D721Med (cell line): ENCODE results near the gene ERFE.

Experiments used
- DNase-seq: peaks from one replicate; pipeline ENCODE4 v3.0.0; 2011; ENCODE audit warnings: low spot score; ENCODE audit not compliant: insufficient read length
- FAIRE-seq: peaks from 2 replicates; lab custom pipeline; 2011; peaks lifted over from hg19 to GRCh38; lab: Jason Lieb, UNC
- CTCF ChIP-seq: IDR thresholded peaks from 2 replicates; pipeline ENCODE4 v1.5.1; 2012; ENCODE audit warnings: mild to moderate bottlenecking, control low read depth; ENCODE audit not compliant: insufficient read depth; ENCODE audit errors: missing control alignments

ERFE gene

GRCh38 chr2:238117199-238118154 lies 41.3 kb upstream of the ERFE start:
- DNase-seq: no peak
- no peak for TF ChIP-seq CTCF
- FAIRE-seq: no peak

GRCh38 chr2:238119756-238120462 lies 38.9 kb upstream of the ERFE start:
- TF ChIP-seq CTCF: no peak
- FAIRE-seq (no peak), DNase-seq (no peak)

- no peak for TF ChIP-seq CTCF
- no peak for FAIRE-seq
- DNase-seq: no peak
These were observed 38.1 kb upstream of the ERFE start for GRCh38 chr2:238120463-238121298.

- FAIRE-seq: no peak
- no peak for TF ChIP-seq CTCF
- no peak for DNase-seq
These were observed 37.1 kb upstream of the ERFE start for GRCh38 chr2:238121511-238122286.

- DNase-seq (no peak), FAIRE-seq (no peak)
- no peak for TF ChIP-seq CTCF
These were observed 36.2 kb upstream of the ERFE start for GRCh38 chr2:238122287-238123217.
